ENCODE results near the gene XDH.

GRCh38 chr2:31349684-31350083 lies 64.9 kb downstream of the XDH start:
- TF ChIP-seq EZH2phosphoT487 (IDR thresholded peaks at IDR 0.05; ENCODE audit: insufficient read depth, low read depth) = no peak
- no peak for TF ChIP-seq EZH2 (IDR thresholded peaks at IDR 0.05; ENCODE audit: insufficient read depth, poor library complexity, severe bottlenecking)

All from GM23248 (cell line).